Measurements from ENCODE around the gene RASL12.
"Not testable (repeated sequence)": the region's sequence is repeated elsewhere in the genome, so short reads cannot be mapped to it uniquely, and the experiment has no call there.

The RASL12 gene

GRCh38 chr15:65028921-65029735, 38.7 kb downstream of the RASL12 start, which contains the start of gene MTFMT:
Gene MTFMT, minus strand, starts transcription at chr15:65029639. Its CDS starts 26 bp downstream, at chr15:65029613.
- peak; percentile 86 to 90 for DNase-seq (ENCODE audit: low read depth in 2 of 2)

- no peak for DNase-seq (ENCODE audit: low read depth in 2 of 2)
Measured at GRCh38 chr15:65028338-65028737, 39.5 kb downstream of the RASL12 start.

DNA sequence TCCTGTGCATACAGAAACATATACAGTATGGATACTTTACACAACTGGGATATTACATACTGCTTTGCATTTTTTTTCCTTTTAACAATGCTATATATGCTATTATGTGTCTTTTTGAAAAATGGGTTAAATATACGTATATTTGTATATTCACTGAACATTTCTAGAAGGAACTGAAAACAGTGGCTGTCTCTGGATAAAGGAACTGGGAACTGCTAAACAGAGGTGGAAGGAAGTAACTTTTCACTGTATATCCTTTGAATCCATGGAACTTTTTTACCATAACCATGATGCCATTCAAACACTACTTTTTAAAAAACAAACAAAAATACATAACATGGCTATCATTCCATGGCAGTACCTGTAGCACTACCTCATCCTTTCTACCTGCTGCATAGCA, 40.2 kb downstream of the RASL12 start:
- no peak for DNase-seq (ENCODE audit: low read depth in 2 of 2)

GRCh38 chr15:65026756-65027155, 41.0 kb downstream of the RASL12 start:
- DNase-seq (ENCODE audit: low read depth in 2 of 2), result no peak

- DNase-seq (ENCODE audit: low read depth in 2 of 2), result no peak
Measured at GRCh38 chr15:65021488-65021887, 46.3 kb downstream of the RASL12 start.

DNA sequence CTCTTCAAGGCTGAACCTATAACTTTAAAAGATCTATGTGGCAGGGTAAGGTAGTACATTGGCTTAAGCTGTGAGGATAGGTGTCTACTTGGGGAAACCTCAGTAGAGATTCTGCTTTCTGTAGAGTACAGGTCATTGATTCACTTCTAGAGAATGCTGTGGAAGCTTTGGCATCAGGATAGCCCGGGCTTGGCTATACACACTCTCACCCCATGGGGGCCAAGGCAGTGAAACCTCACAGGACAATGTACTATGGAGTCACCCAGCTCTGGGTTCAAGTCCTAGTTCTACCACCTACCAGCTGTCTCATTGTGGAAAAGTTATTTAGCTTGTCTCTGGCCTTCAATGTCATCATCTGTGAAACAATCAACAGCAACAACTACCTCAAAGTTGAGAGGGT, 47.4 kb downstream of the RASL12 start:
- DNase-seq (ENCODE audit: low read depth in 2 of 2), result no peak

GRCh38 chr15:65011198-65011597, 56.6 kb downstream of the RASL12 start:
- not testable (repeated sequence) for DNase-seq (ENCODE audit: low read depth in 2 of 2)

- no peak for DNase-seq (ENCODE audit: low read depth in 2 of 2)
Measured at GRCh38 chr15:65008983-65009382, 58.8 kb downstream of the RASL12 start.

- no peak for DNase-seq (ENCODE audit: low read depth in 2 of 2)
Measured at GRCh38 chr15:65006876-65007275, 60.9 kb downstream of the RASL12 start.

- no peak for DNase-seq (ENCODE audit: low read depth in 2 of 2)
Measured at GRCh38 chr15:65004993-65005392, 62.8 kb downstream of the RASL12 start.

Measured in activated CD8-positive, alpha-beta memory T cell treated with anti-CD3 and anti-CD28 coated beads for 4 hours (primary cell).